Thoracic aorta (tissue), 2 donors: Measurements from ENCODE around the gene PPP2R2D. TPM values are rescaled to one million over a fixed set of nuclear protein-coding genes. Genes with fewer than 3 reads are reported as not detected.

Source experiments
- ATAC-seq: fragments of 150-250 bp; one replicate; pipeline ENCODE4 v1.8.0; 2017; ENCODE audit warnings: low read depth; ENCODE audit not compliant: insufficient number of reproducible peaks, low FRiP score
- DNase-seq: peaks from one replicate; pipeline ENCODE4 v3.0.0-alpha.2; 2020; ENCODE audit warnings: low spot score
- H3K27ac ChIP-seq, 2 donors: fragments of 200-600 bp; sonication (generic); 1 replicate in 1 of 2; 2 replicates in 1 of 2; pipeline ENCODE4 v1.5.1; 2016; ENCODE audit warnings: mild to moderate bottlenecking in 2 of 2, moderate library complexity in 2 of 2
- H3K27me3 ChIP-seq: fragments of 200-600 bp; sonication (generic); replicated peaks from 2 replicates; pipeline ENCODE4 v1.6.0; 2016; ENCODE audit warnings: mild to moderate bottlenecking; ENCODE audit not compliant: insufficient read depth
- H3K36me3 ChIP-seq: fragments of 200-600 bp; sonication (generic); one replicate; pipeline ENCODE4 v1.5.1; 2016
- H3K4me1 ChIP-seq, 2 donors: fragments of 200-600 bp; sonication (generic); 1 replicate in 1 of 2; 2 replicates in 1 of 2; pipeline versions ENCODE4 v1.5.1 to v1.6.0; 2016; ENCODE audit warnings: low read depth in 2 of 2, mild to moderate bottlenecking in 1 of 2; ENCODE audit not compliant: control insufficient read depth in 1 of 2
- H3K4me3 ChIP-seq: fragments of 200-600 bp; sonication (generic); 2 replicates; pipeline ENCODE4 v1.5.1; 2016; ENCODE audit warnings: mild to moderate bottlenecking
- H3K9me3 ChIP-seq: fragments of 200-600 bp; sonication (generic); 2 replicates; pipeline ENCODE4 v1.5.1; 2016
- CTCF ChIP-seq: fragments of 200-600 bp; sonication (generic); IDR thresholded peaks from one replicate; pipeline ENCODE4 v1.5.1; 2019; ENCODE audit warnings: antibody characterized with exemption
- total RNA-seq, 2 donors: library from RNA; depleted of rRNA; stranded (reverse); fragments of >200 nt; gene quantifications; one replicate each; pipeline versions ENCODE4 v1.1.0 to v1.2.3, GENCODE V29; 2016

Gene PPP2R2D
- total RNA-seq, 2 donors from 2014 or later: 23.0 to 34.1 TPM

GRCh38 chr10:131874991-131875451 lies 25.8 kb upstream of the PPP2R2D start:
- no peaks in the 10 kb centered on the region for H3K4me1 ChIP-seq
- no peak overlapping the region for H3K4me3 ChIP-seq
- DNase-seq (no peak), ATAC-seq (no peak)
- H3K27ac ChIP-seq: no peak overlapping the region
- H3K27me3 ChIP-seq: no peaks in the 10 kb centered on the region
- H3K36me3 ChIP-seq: no peaks in the 10 kb centered on the region
- no peaks in the 10 kb centered on the region for H3K9me3 ChIP-seq
- peak; percentile 30 for TF ChIP-seq CTCF

- H3K9me3 ChIP-seq: no peaks in the 10 kb centered on the region
- no peak overlapping the region for H3K4me3 ChIP-seq
- H3K27ac ChIP-seq: no peak overlapping the region
- ATAC-seq (no peak), DNase-seq (no peak)
- H3K27me3 ChIP-seq: no peaks in the 10 kb centered on the region
- no peak for TF ChIP-seq CTCF
- H3K36me3 ChIP-seq: no peaks in the 10 kb centered on the region
- H3K4me1 ChIP-seq: no peaks in the 10 kb centered on the region
These were observed 25.3 kb upstream of the PPP2R2D start for GRCh38 chr10:131875501-131875900.

- Histone ChIP-seq H3K4me3 (no peak overlapping the region), H3K9me3 (no peaks in the 10 kb centered on the region), H3K4me1 (no peaks in the 10 kb centered on the region), H3K36me3 (no peaks in the 10 kb centered on the region), H3K27me3 (no peaks in the 10 kb centered on the region), H3K27ac (no peak overlapping the region)
- no peak for ATAC-seq
- no peak for TF ChIP-seq CTCF
- no peak for DNase-seq
These were observed 24.8 kb upstream of the PPP2R2D start for GRCh38 chr10:131876017-131876416.

- no peak for DNase-seq
- TF ChIP-seq CTCF: no peak
These were observed 24.3 kb upstream of the PPP2R2D start for GRCh38 chr10:131876508-131876907.

GRCh38 chr10:131880016-131880590 lies 20.7 kb upstream of the PPP2R2D start:
- no peak for DNase-seq
- H3K27ac ChIP-seq: no peak overlapping the region
- H3K4me1 ChIP-seq: no peaks in the 10 kb centered on the region
- no peak for TF ChIP-seq CTCF
- no peaks in the 10 kb centered on the region for H3K36me3 ChIP-seq
- no peak for ATAC-seq
- H3K9me3 ChIP-seq: no peaks in the 10 kb centered on the region
- no peak overlapping the region for H3K4me3 ChIP-seq
- no peaks in the 10 kb centered on the region for H3K27me3 ChIP-seq

More at GRCh38 chr10:131876508-131876907, 24.3 kb upstream of the PPP2R2D start:
- H3K27me3 ChIP-seq: no peaks in the 10 kb centered on the region
- no peak overlapping the region for H3K27ac ChIP-seq
- H3K36me3 ChIP-seq: no peaks in the 10 kb centered on the region
- ATAC-seq: no peak
- H3K4me3 ChIP-seq: no peak overlapping the region
- H3K9me3 ChIP-seq: no peaks in the 10 kb centered on the region
- no peaks in the 10 kb centered on the region for H3K4me1 ChIP-seq
